Tibial artery (tissue), 4 donors: ENCODE results near the gene HLX.

Experiments
- DNase-seq, 2 donors: peaks; one replicate each; pipeline ENCODE4 v3.0.0-alpha.2; 2019
- H3K27ac ChIP-seq, 2 donors: fragments of 200-600 bp; sonication (generic) in 1 of 2; 1 replicate in 1 of 2; 2 replicates in 1 of 2; pipeline ENCODE4 v1.5.1; 2018 to 2019; ENCODE audit warnings: mild to moderate bottlenecking in 1 of 2
- H3K27me3 ChIP-seq, 2 donors: fragments of 200-600 bp; sonication (generic) in 1 of 2; one replicate each; pipeline versions ENCODE4 v1.5.1 to v1.6.0; 2016 to 2019
- H3K36me3 ChIP-seq, 3 donors: fragments of 200-600 bp; sonication (generic) in 2 of 3; one replicate each; pipeline ENCODE4 v1.5.1; 2016 to 2019; ENCODE audit warnings: mild to moderate bottlenecking in 2 of 3
- H3K4me1 ChIP-seq, 4 donors: fragments of 200-600 bp; sonication (generic) in 2 of 4; 1 replicate in 3 of 4; 2 replicates in 1 of 4; pipeline ENCODE4 v1.5.1; 2016 to 2019
- H3K4me3 ChIP-seq, 2 donors: fragments of 200-600 bp; sonication (generic) in 1 of 2; 1 replicate in 1 of 2; 2 replicates in 1 of 2; pipeline ENCODE4 v1.5.1; 2018 to 2019; ENCODE audit warnings: mild to moderate bottlenecking in 2 of 2
- H3K9me3 ChIP-seq, 3 donors: fragments of 200-600 bp; sonication (generic) in 1 of 3; one replicate each; pipeline ENCODE4 v1.5.1; 2016 to 2019
- CTCF ChIP-seq, 2 experiments: fragments of 200-600 bp in 1 of 2; fragments of 450-650 bp in 1 of 2; IDR thresholded peaks; one replicate each; pipeline ENCODE4 v1.5.1; 2017 to 2019; ENCODE audit warnings: antibody characterized with exemption in 2 of 2, mild to moderate bottlenecking in 1 of 2, moderate library complexity in 1 of 2
- intact Hi-C: fragments of 100-400 bp; cut with DNase I; formaldehyde crosslinking; loops from one replicate; pipeline ENCODE4 v1.15.0; 2023; ENCODE audit warnings: low total_unique reads

HLX gene

GRCh38 chr1:220882061-220882891, 3.0 kb downstream of the HLX start:
- no peaks in the 10 kb centered on the region for H3K27me3 ChIP-seq

GRCh38 chr1:220884109-220884980, 5.1 kb downstream of the HLX start:
- no peak for DNase-seq
- Histone ChIP-seq H3K27ac (no peak overlapping the region), H3K36me3 (peaks cover 36 to 42% (median 38%) of the 10 kb centered on the region in 3 donors), H3K9me3 (no peaks in the 10 kb centered on the region), H3K27me3 (peaks cover 0 to 5% of the 10 kb centered on the region in 2 donors), H3K4me1 (peaks cover 0 to 35% (median 22%) of the 10 kb centered on the region in 4 donors), H3K4me3 (no peak overlapping the region)
- TF ChIP-seq CTCF (IDR thresholded peaks at IDR 0.05) = no peak
- intact Hi-C loops = no loop called here

More at GRCh38 chr1:220882061-220882891, 3.0 kb downstream of the HLX start:
- H3K4me3 ChIP-seq = peak overlapping the region; percentile 68 to 88
- peaks cover 0 to 32% (median 22%) of the 10 kb centered on the region in 4 donors for H3K4me1 ChIP-seq
- no peaks in the 10 kb centered on the region for H3K9me3 ChIP-seq
- DNase-seq = no peak
- intact Hi-C loops = no loop called here
- peaks cover 36 to 42% (median 38%) of the 10 kb centered on the region in 3 donors for H3K36me3 ChIP-seq
- H3K27ac ChIP-seq = peak overlapping the region; percentile 95 to 96
- no peak for TF ChIP-seq CTCF (IDR thresholded peaks at IDR 0.05)

GRCh38 chr1:220884981-220885918, 6.0 kb downstream of the HLX start:
- peaks cover 0 to 35% (median 19%) of the 10 kb centered on the region in 4 donors for H3K4me1 ChIP-seq
- H3K9me3 ChIP-seq = no peaks in the 10 kb centered on the region
- H3K36me3 ChIP-seq = peaks cover 36 to 42% (median 38%) of the 10 kb centered on the region in 3 donors
- no peak overlapping the region for H3K4me3 ChIP-seq
- no peak for DNase-seq
- peaks cover 0 to 5% of the 10 kb centered on the region in 2 donors for H3K27me3 ChIP-seq
- no peak for TF ChIP-seq CTCF (IDR thresholded peaks at IDR 0.05)
- no peak overlapping the region for H3K27ac ChIP-seq
- intact Hi-C loops = no loop called here

GRCh38 chr1:220885971-220886370, 6.7 kb downstream of the HLX start:
- H3K9me3 ChIP-seq = no peaks in the 10 kb centered on the region
- intact Hi-C loops = no loop called here
- H3K4me1 ChIP-seq = peaks cover 0 to 35% (median 15%) of the 10 kb centered on the region in 4 donors
- TF ChIP-seq CTCF (IDR thresholded peaks at IDR 0.05) = no peak
- peaks cover 0 to 10% of the 10 kb centered on the region in 2 donors for H3K27me3 ChIP-seq
- no peak for DNase-seq
- H3K4me3 ChIP-seq = no peak overlapping the region
- no peak overlapping the region for H3K27ac ChIP-seq
- peaks cover 36 to 42% (median 38%) of the 10 kb centered on the region in 3 donors for H3K36me3 ChIP-seq
